Neural cell (in vitro differentiated cells): Measurements from ENCODE around the gene ZNF747. TPM values are rescaled to one million over a fixed set of nuclear protein-coding genes. Genes with fewer than 3 reads are reported as not detected.
A peak's percentile ranks its signal among the peaks of the same experiment; 100 is the strongest.

ENCODE experiments used
- H2AFZ ChIP-seq: fragments of 200-600, 300-800 bp; sonication (generic), shearing (Covaris generic); 2 replicates; pipeline ENCODE4 v1.6.0; 2014; ENCODE audit warnings: low read depth, mild to moderate bottlenecking, antibody characterized with exemption, low read length, moderate library complexity
- H3F3A ChIP-seq: fragments of 200-600 bp; shearing (Covaris generic); 2 replicates; pipeline ENCODE4 v1.6.1; 2016; ENCODE audit warnings: mild to moderate bottlenecking, moderate library complexity, mixed read lengths, antibody characterized with exemption, low read length; ENCODE audit not compliant: insufficient read depth, poor library complexity, severe bottlenecking
- H3K27ac ChIP-seq: fragments of 200-600, 300-800 bp; sonication (generic), shearing (Covaris generic); 2 replicates; pipeline ENCODE4 v1.5.1; 2014; ENCODE audit warnings: mild to moderate bottlenecking, low read length, moderate library complexity
- H3K27me3 ChIP-seq: fragments of 300-800, 200-600 bp; sonication (generic), shearing (Covaris generic); 2 replicates; pipeline ENCODE4 v1.6.0; 2014; ENCODE audit warnings: mild to moderate bottlenecking, low read depth, low read length, moderate library complexity; ENCODE audit not compliant: insufficient read depth
- H3K36me3 ChIP-seq: fragments of 300-800, 200-600 bp; sonication (generic), shearing (Covaris generic); 2 replicates; pipeline ENCODE4 v1.5.1; 2014; ENCODE audit warnings: mild to moderate bottlenecking, antibody characterized with exemption, low read length, moderate library complexity; ENCODE audit not compliant: insufficient read depth
- H3K4me2 ChIP-seq: fragments of 300-800, 200-600 bp; sonication (generic), shearing (Covaris generic); 2 replicates; pipeline ENCODE4 v1.6.0; 2014; ENCODE audit warnings: mild to moderate bottlenecking, low read length
- H3K4me3 ChIP-seq: fragments of 300-800, 200-600 bp; sonication (generic), shearing (Covaris generic); 2 replicates; pipeline ENCODE4 v1.5.1; 2014; ENCODE audit warnings: mild to moderate bottlenecking, low read length, moderate library complexity
- H3K79me2 ChIP-seq: fragments of 200-600 bp; shearing (Covaris generic); replicated peaks from 2 replicates; pipeline ENCODE4 v1.6.0; 2014; ENCODE audit warnings: mild to moderate bottlenecking, low read length, moderate library complexity; ENCODE audit not compliant: insufficient read depth
- H3K9ac ChIP-seq: fragments of 300-800, 200-600 bp; sonication (generic), shearing (Covaris generic); 2 replicates; pipeline ENCODE4 v1.6.1; 2016; ENCODE audit warnings: mild to moderate bottlenecking, low read length, mixed read lengths
- H3K9me2 ChIP-seq: fragments of 200-600 bp; shearing (Covaris generic); 2 replicates; pipeline ENCODE4 v1.6.1; 2016; ENCODE audit warnings: mild to moderate bottlenecking, low read length, mixed read lengths; ENCODE audit not compliant: insufficient read depth
- H3K9me3 ChIP-seq: fragments of 200-600, 300-800 bp; sonication (generic), shearing (Covaris generic); 2 replicates; pipeline ENCODE4 v1.6.1; 2016; ENCODE audit warnings: mild to moderate bottlenecking, mixed run types, low read length, moderate library complexity, mixed read lengths
- H4K20me1 ChIP-seq: fragments of 200-600 bp; shearing (Covaris generic); 2 replicates; pipeline ENCODE4 v1.6.1; 2016; ENCODE audit warnings: mild to moderate bottlenecking, mixed run types; ENCODE audit not compliant: insufficient read depth
- CTCF ChIP-seq: fragments of 450-650 bp; IDR thresholded peaks from 2 replicates; pipeline ENCODE4 v1.5.1; 2014; ENCODE audit warnings: antibody characterized with exemption, mild to moderate bottlenecking, moderate library complexity; ENCODE audit not compliant: poor library complexity, severe bottlenecking
- EP300 ChIP-seq: fragments of 450-650 bp; conservative IDR thresholded peaks from 2 replicates; pipeline ENCODE4 v1.6.1; 2014; ENCODE audit warnings: antibody characterized with exemption, mild to moderate bottlenecking, moderate library complexity; ENCODE audit not compliant: poor library complexity, severe bottlenecking
- EZH2 ChIP-seq: fragments of 200-600, 300-800 bp; shearing (Covaris generic), sonication (generic); IDR thresholded peaks from 2 replicates; pipeline ENCODE4 v1.6.1; 2014; ENCODE audit warnings: antibody characterized with exemption, low read length, borderline replicate concordance, mild to moderate bottlenecking; ENCODE audit not compliant: insufficient read depth, poor library complexity, severe bottlenecking
- MXI1 ChIP-seq: fragments of 450-650 bp; conservative IDR thresholded peaks from 2 replicates; pipeline ENCODE4 v1.6.1; 2014; ENCODE audit warnings: antibody characterized with exemption, mild to moderate bottlenecking; ENCODE audit not compliant: poor library complexity, severe bottlenecking
- POLR2AphosphoS5 ChIP-seq: IDR thresholded peaks from 2 replicates; pipeline ENCODE4 v1.6.1; 2012
- RAD21 ChIP-seq: fragments of 450-650 bp; conservative IDR thresholded peaks from 2 replicates; pipeline ENCODE4 v1.6.1; 2014; ENCODE audit warnings: antibody characterized with exemption, mild to moderate bottlenecking, moderate library complexity
- REST ChIP-seq: IDR thresholded peaks from 2 replicates; pipeline ENCODE4 v1.6.1; 2012; ENCODE audit warnings: borderline replicate concordance
- SMC3 ChIP-seq: fragments of 450-650 bp; conservative IDR thresholded peaks from 2 replicates; pipeline ENCODE4 v1.6.1; 2014; ENCODE audit warnings: antibody characterized with exemption, mild to moderate bottlenecking, moderate library complexity; ENCODE audit not compliant: poor library complexity
- TAF1 ChIP-seq: IDR thresholded peaks from 2 replicates; pipeline ENCODE4 v1.6.1; 2012; ENCODE audit warnings: low read depth
- polyA plus RNA-seq: library from polyadenylated mRNA; depleted of rRNA; stranded (reverse); fragments of >200 nt; gene quantifications from 2 replicates; pipeline ENCODE4 v1.2.3, GENCODE V29; 2014

The ZNF747 gene
- polyA plus RNA-seq, 1 donor from 2014 or later: 5.7 TPM

- Histone ChIP-seq H3K36me3 (no peaks in the 10 kb centered on the region), H3K9me2 (no peaks in the 10 kb centered on the region), H3K27ac (peak overlapping the region; percentile 97), H3K4me2 (peak overlapping the region; percentile 78), H3F3A (no peaks in the 10 kb centered on the region), H3K9ac (peak overlapping the region; percentile 98), H3K79me2 (peaks cover 7% of the 10 kb centered on the region), H2AFZ (peak overlapping the region; percentile 95), H4K20me1 (no peaks in the 10 kb centered on the region), H3K27me3 (no peaks in the 10 kb centered on the region), H3K4me3 (peak overlapping the region; percentile 89), H3K9me3 (no peaks in the 10 kb centered on the region)
- TF ChIP-seq SMC3 (no peak), POLR2AphosphoS5 (no peak), CTCF (no peak), EZH2 (no peak), MXI1 (no peak), TAF1 (no peak), RAD21 (no peak), REST (no peak), EP300 (no peak)
Observed at GRCh38 chr16:30557707-30557956, 23.0 kb upstream of the ZNF747 start.

GRCh38 chr16:30556125-30556473 is 21.4 kb upstream of the ZNF747 start:
- H3K4me3 ChIP-seq: no peak overlapping the region
- no peaks in the 10 kb centered on the region for H3K9me2 ChIP-seq
- no peaks in the 10 kb centered on the region for H4K20me1 ChIP-seq
- H3K27me3 ChIP-seq: no peaks in the 10 kb centered on the region
- H3K27ac ChIP-seq: no peak overlapping the region
- H3F3A ChIP-seq: no peaks in the 10 kb centered on the region
- no peak overlapping the region for H3K4me2 ChIP-seq
- no peaks in the 10 kb centered on the region for H3K9me3 ChIP-seq
- H2AFZ ChIP-seq: no peak overlapping the region
- no peak overlapping the region for H3K9ac ChIP-seq
- no peaks in the 10 kb centered on the region for H3K36me3 ChIP-seq
- peaks cover 7% of the 10 kb centered on the region for H3K79me2 ChIP-seq
- TF ChIP-seq EZH2 (no peak), TAF1 (no peak), REST (no peak), CTCF (no peak), POLR2AphosphoS5 (no peak), EP300 (no peak), RAD21 (no peak), MXI1 (no peak), SMC3 (no peak)
